IMR-90 (cell line): ENCODE measurements around the gene SFXN2.

Experiments
- CEBPB ChIP-seq: IDR thresholded peaks from 2 replicates; pipeline ENCODE4 v1.6.1; 2012; ENCODE audit warnings: low read depth, low read length, improper control_type of control experiment
- MAZ ChIP-seq: IDR thresholded peaks from 2 replicates; pipeline ENCODE4 v1.6.1; 2012; ENCODE audit warnings: low read depth, mild to moderate bottlenecking, low read length, improper control_type of control experiment, moderate library complexity, borderline replicate concordance
- NFE2L2 ChIP-seq: fragments of 150-350 bp; IDR thresholded peaks from 2 replicates; pipeline ENCODE4 v1.6.1; 2016; ENCODE audit warnings: low read depth, mild to moderate bottlenecking, low read length
- POLR2A ChIP-seq: IDR thresholded peaks from 2 replicates; pipeline ENCODE4 v1.6.1; 2012; ENCODE audit warnings: mild to moderate bottlenecking, low read depth, low read length
- RAD21 ChIP-seq: IDR thresholded peaks from 2 replicates; pipeline ENCODE4 v1.6.1; 2012; ENCODE audit warnings: low read length, improper control_type of control experiment
- RCOR1 ChIP-seq: IDR thresholded peaks from 2 replicates; pipeline ENCODE4 v1.6.1; 2012; ENCODE audit warnings: mild to moderate bottlenecking, low read length, improper control_type of control experiment; ENCODE audit not compliant: insufficient replicate concordance
- RFX5 ChIP-seq: IDR thresholded peaks from 2 replicates; pipeline ENCODE4 v1.8.0; 2012; ENCODE audit warnings: low read depth, mild to moderate bottlenecking, low read length, moderate library complexity
- TF ChIP-seq, protein P1 (sequence below): conservative IDR thresholded peaks from 2 replicates; pipeline ENCODE4 v1.5.1; 2012; ENCODE audit warnings: mild to moderate bottlenecking, low read depth, low read length, improper control_type of control experiment
- TF ChIP-seq, protein P2 (sequence below): fragments of 150-350 bp; IDR thresholded peaks from 2 replicates; pipeline ENCODE4 v1.6.1; 2016; ENCODE audit warnings: low read depth, mild to moderate bottlenecking, low read length, moderate library complexity, borderline replicate concordance
- TF ChIP-seq, protein P3 (sequence below): fragments of 150-350 bp; IDR thresholded peaks from 2 replicates; pipeline ENCODE4 v1.6.1; 2017; ENCODE audit warnings: mild to moderate bottlenecking, antibody characterized with exemption, low read length, low read depth

DNA sequence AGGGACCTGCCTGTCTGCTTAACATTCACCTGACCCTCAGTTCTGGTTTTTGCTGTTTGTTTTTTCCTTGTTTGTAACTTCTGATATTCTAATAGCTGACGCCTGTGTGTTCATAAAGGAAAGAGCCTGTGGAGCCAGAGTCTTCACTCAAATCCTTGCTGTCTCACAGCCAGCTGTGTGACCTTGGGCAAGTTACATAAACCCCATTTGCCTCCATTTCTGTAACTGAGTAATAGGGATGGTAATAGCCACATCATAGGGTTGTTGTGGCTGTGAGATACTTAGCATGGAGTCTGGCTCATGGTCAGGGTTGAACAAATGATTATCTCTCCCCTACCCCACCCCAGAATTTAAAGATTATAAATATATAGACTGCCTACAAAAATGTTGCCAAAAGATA lies 56.4 kb downstream of the SFXN2 start:
- TF ChIP-seq, protein P1, sequence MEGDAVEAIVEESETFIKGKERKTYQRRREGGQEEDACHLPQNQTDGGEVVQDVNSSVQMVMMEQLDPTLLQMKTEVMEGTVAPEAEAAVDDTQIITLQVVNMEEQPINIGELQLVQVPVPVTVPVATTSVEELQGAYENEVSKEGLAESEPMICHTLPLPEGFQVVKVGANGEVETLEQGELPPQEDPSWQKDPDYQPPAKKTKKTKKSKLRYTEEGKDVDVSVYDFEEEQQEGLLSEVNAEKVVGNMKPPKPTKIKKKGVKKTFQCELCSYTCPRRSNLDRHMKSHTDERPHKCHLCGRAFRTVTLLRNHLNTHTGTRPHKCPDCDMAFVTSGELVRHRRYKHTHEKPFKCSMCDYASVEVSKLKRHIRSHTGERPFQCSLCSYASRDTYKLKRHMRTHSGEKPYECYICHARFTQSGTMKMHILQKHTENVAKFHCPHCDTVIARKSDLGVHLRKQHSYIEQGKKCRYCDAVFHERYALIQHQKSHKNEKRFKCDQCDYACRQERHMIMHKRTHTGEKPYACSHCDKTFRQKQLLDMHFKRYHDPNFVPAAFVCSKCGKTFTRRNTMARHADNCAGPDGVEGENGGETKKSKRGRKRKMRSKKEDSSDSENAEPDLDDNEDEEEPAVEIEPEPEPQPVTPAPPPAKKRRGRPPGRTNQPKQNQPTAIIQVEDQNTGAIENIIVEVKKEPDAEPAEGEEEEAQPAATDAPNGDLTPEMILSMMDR = no peak
- TF ChIP-seq RFX5 (no peak), RCOR1 (no peak), RAD21 (no peak), CEBPB (no peak), POLR2A (no peak), MAZ (no peak), NFE2L2 (no peak)
- TF ChIP-seq, protein P2, sequence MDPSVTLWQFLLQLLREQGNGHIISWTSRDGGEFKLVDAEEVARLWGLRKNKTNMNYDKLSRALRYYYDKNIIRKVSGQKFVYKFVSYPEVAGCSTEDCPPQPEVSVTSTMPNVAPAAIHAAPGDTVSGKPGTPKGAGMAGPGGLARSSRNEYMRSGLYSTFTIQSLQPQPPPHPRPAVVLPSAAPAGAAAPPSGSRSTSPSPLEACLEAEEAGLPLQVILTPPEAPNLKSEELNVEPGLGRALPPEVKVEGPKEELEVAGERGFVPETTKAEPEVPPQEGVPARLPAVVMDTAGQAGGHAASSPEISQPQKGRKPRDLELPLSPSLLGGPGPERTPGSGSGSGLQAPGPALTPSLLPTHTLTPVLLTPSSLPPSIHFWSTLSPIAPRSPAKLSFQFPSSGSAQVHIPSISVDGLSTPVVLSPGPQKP = no peak
- TF ChIP-seq, protein P3, sequence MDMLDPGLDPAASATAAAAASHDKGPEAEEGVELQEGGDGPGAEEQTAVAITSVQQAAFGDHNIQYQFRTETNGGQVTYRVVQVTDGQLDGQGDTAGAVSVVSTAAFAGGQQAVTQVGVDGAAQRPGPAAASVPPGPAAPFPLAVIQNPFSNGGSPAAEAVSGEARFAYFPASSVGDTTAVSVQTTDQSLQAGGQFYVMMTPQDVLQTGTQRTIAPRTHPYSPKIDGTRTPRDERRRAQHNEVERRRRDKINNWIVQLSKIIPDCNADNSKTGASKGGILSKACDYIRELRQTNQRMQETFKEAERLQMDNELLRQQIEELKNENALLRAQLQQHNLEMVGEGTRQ = no peak
